ENCODE data around the gene HEXA.
"Not testable (repeated sequence)": the region's sequence is repeated elsewhere in the genome, so short reads cannot be mapped to it uniquely, and the experiment has no call there.

HEXA gene

DNA sequence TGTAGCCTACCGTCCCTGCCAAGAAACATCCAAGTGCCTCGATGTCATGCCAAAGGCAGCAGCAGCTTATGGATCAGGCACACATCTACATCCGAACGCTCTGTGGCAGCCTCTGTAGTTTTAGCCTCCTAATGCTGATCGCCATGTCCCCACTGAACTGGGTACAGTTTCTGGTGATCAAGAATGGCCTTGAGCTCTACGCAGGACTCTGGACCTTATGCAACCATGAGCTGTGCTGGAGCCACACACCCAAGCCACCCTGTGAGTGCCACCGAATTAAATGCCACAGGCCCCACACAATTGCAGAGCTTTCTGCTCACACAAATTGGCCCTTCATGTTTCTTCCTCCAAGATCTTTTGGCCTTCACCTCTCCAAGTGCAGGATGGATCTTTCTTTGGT, 22.8 kb upstream of the HEXA start:
- DNase-seq (ENCODE audit: low spot score), result no peak
- ChIA-PET POLR2A (ENCODE audit: low non-redundant PET) (no interaction called here), CTCF (no interaction called here)
- no peak overlapping the region for H3K27ac ChIP-seq
- TF ChIP-seq, protein P1, sequence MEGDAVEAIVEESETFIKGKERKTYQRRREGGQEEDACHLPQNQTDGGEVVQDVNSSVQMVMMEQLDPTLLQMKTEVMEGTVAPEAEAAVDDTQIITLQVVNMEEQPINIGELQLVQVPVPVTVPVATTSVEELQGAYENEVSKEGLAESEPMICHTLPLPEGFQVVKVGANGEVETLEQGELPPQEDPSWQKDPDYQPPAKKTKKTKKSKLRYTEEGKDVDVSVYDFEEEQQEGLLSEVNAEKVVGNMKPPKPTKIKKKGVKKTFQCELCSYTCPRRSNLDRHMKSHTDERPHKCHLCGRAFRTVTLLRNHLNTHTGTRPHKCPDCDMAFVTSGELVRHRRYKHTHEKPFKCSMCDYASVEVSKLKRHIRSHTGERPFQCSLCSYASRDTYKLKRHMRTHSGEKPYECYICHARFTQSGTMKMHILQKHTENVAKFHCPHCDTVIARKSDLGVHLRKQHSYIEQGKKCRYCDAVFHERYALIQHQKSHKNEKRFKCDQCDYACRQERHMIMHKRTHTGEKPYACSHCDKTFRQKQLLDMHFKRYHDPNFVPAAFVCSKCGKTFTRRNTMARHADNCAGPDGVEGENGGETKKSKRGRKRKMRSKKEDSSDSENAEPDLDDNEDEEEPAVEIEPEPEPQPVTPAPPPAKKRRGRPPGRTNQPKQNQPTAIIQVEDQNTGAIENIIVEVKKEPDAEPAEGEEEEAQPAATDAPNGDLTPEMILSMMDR (conservative IDR thresholded peaks at IDR 0.05; ENCODE audit: low read depth), result no peak

- TF ChIP-seq, protein P1 (conservative IDR thresholded peaks at IDR 0.05; ENCODE audit: low read depth), result no peak
- POLR2A ChIA-PET (ENCODE audit: low non-redundant PET), result no interaction called here
- DNase-seq (ENCODE audit: low spot score), result no peak
- no peak within 1 kb of the TSS for H3K27ac ChIP-seq
- CTCF ChIA-PET, result no interaction called here
Measured at GRCh38 chr15:72397796-72398588, 22.2 kb upstream of the HEXA start, which contains the start of gene TMEM202. TSS of gene TMEM202 (plus strand) at chr15:72398305. CDS start at chr15:72398327, 22 bp downstream.

DNA sequence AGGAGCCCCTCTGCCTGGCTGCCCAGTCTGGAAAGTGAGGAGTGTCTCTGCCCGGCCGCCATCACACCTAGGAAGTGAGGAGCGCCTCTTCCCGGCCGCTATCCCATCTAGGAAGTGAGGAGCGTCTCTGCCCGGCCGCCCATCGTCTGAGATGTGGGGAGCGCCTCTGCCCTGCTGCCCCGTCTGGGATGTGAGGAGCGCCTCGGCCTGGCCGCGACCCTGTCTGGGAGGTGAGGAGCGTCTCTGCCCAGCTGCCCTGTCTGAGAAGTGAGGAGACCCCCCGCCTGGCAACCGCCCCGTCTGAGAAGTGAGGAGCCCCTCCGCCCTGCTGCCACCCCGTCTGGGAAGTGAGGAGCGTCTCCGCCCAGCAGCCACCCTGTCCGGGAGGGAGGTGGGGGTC, 20.5 kb upstream of the HEXA start:
- H3K27ac ChIP-seq; DNase-seq (ENCODE audit: low spot score); CTCF ChIA-PET; POLR2A ChIA-PET (ENCODE audit: low non-redundant PET): not testable (repeated sequence)

DNA sequence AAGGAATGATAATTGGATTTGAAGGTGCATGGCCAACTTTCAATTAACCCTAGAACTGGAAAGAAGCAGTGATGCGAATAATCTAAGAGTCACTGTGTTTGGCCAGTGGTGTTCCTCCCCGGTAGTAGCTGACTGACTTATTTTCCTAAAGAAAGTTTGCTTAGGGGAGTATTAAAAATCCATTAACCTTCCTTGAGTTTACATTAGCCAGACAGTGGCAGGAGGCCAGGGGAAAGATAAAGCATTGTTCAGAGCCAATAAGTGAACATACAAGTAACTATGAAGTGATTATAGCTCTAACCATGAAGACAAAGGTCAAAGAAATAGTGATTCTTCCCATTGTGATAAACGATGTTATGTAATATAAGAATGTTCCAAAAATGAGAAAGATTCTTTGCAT, 13.4 kb upstream of the HEXA start:
- TF ChIP-seq, protein P1 (conservative IDR thresholded peaks at IDR 0.05; ENCODE audit: low read depth), result no peak
- no peak overlapping the region for H3K27ac ChIP-seq
- DNase-seq (ENCODE audit: low spot score), result no peak
- ChIA-PET POLR2A (ENCODE audit: low non-redundant PET) (no interaction called here), CTCF (no interaction called here)

- TF ChIP-seq, protein P1 (conservative IDR thresholded peaks at IDR 0.05; ENCODE audit: low read depth), result no peak
- POLR2A ChIA-PET (ENCODE audit: low non-redundant PET), result no interaction called here
- CTCF ChIA-PET, result interaction anchor here (0.7 kb wide), 1 partner anchor 16 kb away, joined by 4 read pairs; no protein-coding TSS in a partner anchor
- no peak overlapping the region for H3K27ac ChIP-seq
- DNase-seq (ENCODE audit: low spot score), result no peak
Measured at GRCh38 chr15:72387741-72388140, 11.9 kb upstream of the HEXA start.

GRCh38 chr15:72382146-72382545, 6.3 kb upstream of the HEXA start:
- ChIA-PET POLR2A (ENCODE audit: low non-redundant PET) (no interaction called here), CTCF (interaction anchor here (0.6 to 0.9 kb wide), 2 partner anchors 12 to 293 kb away, joined by 4 read pairs; no protein-coding TSS in a partner anchor)
- H3K27ac ChIP-seq, result no peak overlapping the region
- TF ChIP-seq, protein P1 (conservative IDR thresholded peaks at IDR 0.05; ENCODE audit: low read depth), result 0 out of 2 replicates have a peak, but pooled peaks have one; percentile 15
- DNase-seq (ENCODE audit: low spot score), result no peak

GRCh38 chr15:72380743-72381142, 4.9 kb upstream of the HEXA start:
- DNase-seq (ENCODE audit: low spot score), result no peak
- ChIA-PET CTCF (no interaction called here), POLR2A (ENCODE audit: low non-redundant PET) (no interaction called here)
- TF ChIP-seq, protein P1 (conservative IDR thresholded peaks at IDR 0.05; ENCODE audit: low read depth), result no peak
- H3K27ac ChIP-seq, result no peak overlapping the region
